A673 (cell line): ENCODE data around the gene EXOG. TPM values are rescaled to one million over a fixed set of nuclear protein-coding genes. Genes with fewer than 3 reads are reported as not detected.

Experiments
- BruUV-seq: library from RNA; stranded (reverse); fragments of 400-500 nt; replicated peaks from 2 replicates; lab custom pipeline; 2021; lab: Mats Ljungman, UMichigan
- CTCF ChIA-PET: fragments of 300-600 bp; sonication (Branson Sonifier 250); formaldehyde crosslinking; loops from one replicate; lab custom pipeline; 2022; ENCODE audit warnings: antibody characterized with exemption; lab: Charles Lee
- POLR2A ChIA-PET: fragments of 300-600 bp; sonication (Branson Sonifier 250); formaldehyde crosslinking; loops from one replicate; lab custom pipeline; 2022; ENCODE audit warnings: antibody characterized with exemption; ENCODE audit not compliant: low non-redundant PET; lab: Charles Lee
- DNase-seq: peaks from one replicate; pipeline ENCODE4 v3.0.0-alpha.2; 2015; ENCODE audit warnings: low spot score
- H3K27ac ChIP-seq: fragments of 200-600 bp; sonication (generic); 2 replicates; pipeline ENCODE4 v1.5.1; 2016; ENCODE audit warnings: mixed run types, low read depth, mild to moderate bottlenecking, mixed read lengths, antibody characterized with exemption, low read length; ENCODE audit not compliant: poor library complexity, severe bottlenecking
- H3K27me3 ChIP-seq: fragments of 200-600 bp; sonication (generic); replicated peaks from 2 replicates; pipeline ENCODE4 v1.6.1; 2017; ENCODE audit warnings: mixed run types, low read depth, mild to moderate bottlenecking, mixed read lengths, antibody characterized with exemption, low read length; ENCODE audit not compliant: insufficient read depth, poor library complexity
- H3K36me3 ChIP-seq: fragments of 200-600 bp; sonication (generic); 2 replicates; pipeline ENCODE4 v1.6.1; 2016; ENCODE audit warnings: mixed run types, mild to moderate bottlenecking, mixed read lengths, antibody characterized with exemption, low read length; ENCODE audit not compliant: insufficient read depth, poor library complexity, severe bottlenecking
- H3K4me1 ChIP-seq: fragments of 200-600 bp; sonication (generic); 2 replicates; pipeline ENCODE4 v1.6.1; 2017; ENCODE audit warnings: mixed run types, mild to moderate bottlenecking, mixed read lengths, antibody characterized with exemption, low read length; ENCODE audit not compliant: insufficient read depth, poor library complexity, severe bottlenecking
- H3K4me3 ChIP-seq: fragments of 200-600 bp; sonication (generic); 2 replicates; pipeline ENCODE4 v1.5.1; 2016; ENCODE audit warnings: low read depth, mixed run types, mild to moderate bottlenecking, mixed read lengths, low read length; ENCODE audit not compliant: poor library complexity, severe bottlenecking
- H3K9me3 ChIP-seq: fragments of 200-600 bp; sonication (generic); 2 replicates; pipeline ENCODE4 v1.6.1; 2016; ENCODE audit warnings: mixed run types, low read depth, mild to moderate bottlenecking, mixed read lengths, antibody characterized with exemption, low read length; ENCODE audit not compliant: poor library complexity, severe bottlenecking
- CTCF ChIP-seq: fragments of 300-800, 200-600 bp; sonication (generic); conservative IDR thresholded peaks from 2 replicates; pipeline ENCODE4 v1.5.1; 2017; ENCODE audit warnings: low read depth, mild to moderate bottlenecking, antibody characterized with exemption, low read length, moderate library complexity, mixed read lengths
- EZH2 ChIP-seq: fragments of 200-600 bp; sonication (generic); IDR thresholded peaks from 2 replicates; pipeline ENCODE4 v1.6.1; 2017; ENCODE audit warnings: borderline replicate concordance, low read depth, mild to moderate bottlenecking, mixed read lengths, antibody characterized with exemption, low read length; ENCODE audit not compliant: poor library complexity, severe bottlenecking
- intact Hi-C: fragments of 100-400 bp; cut with micrococcal nuclease; formaldehyde crosslinking; loops from one replicate; pipeline ENCODE4 v1.10.0; 2022; ENCODE audit not compliant: unreplicated experiment
- total RNA-seq: library from RNA; stranded (reverse); gene quantifications from 2 replicates; pipeline ENCODE4 v1.2.3, GENCODE V29; 2021

The EXOG gene
- total RNA-seq, 1 experiment from 2014 or later, result 12.4 TPM

- CTCF ChIA-PET, result no interaction called here
- Histone ChIP-seq H3K27ac (no peak overlapping the region), H3K9me3 (no peaks in the 10 kb centered on the region), H3K4me3 (no peak overlapping the region), H3K36me3 (no peaks in the 10 kb centered on the region), H3K27me3 (no peaks in the 10 kb centered on the region), H3K4me1 (no peaks in the 10 kb centered on the region)
- intact Hi-C loops, result no loop called here
- POLR2A ChIA-PET, result no interaction called here
- no TSS peak for BruUV-seq
- no peak for DNase-seq
- TF ChIP-seq CTCF (no peak), EZH2 (no peak)
Measured at GRCh38 chr3:38474928-38475605, 21.1 kb upstream of the EXOG start.

- BruUV-seq, result no TSS peak
- no peak overlapping the region for H3K4me3 ChIP-seq
- H3K9me3 ChIP-seq, result no peaks in the 10 kb centered on the region
- H3K27me3 ChIP-seq, result no peaks in the 10 kb centered on the region
- no peaks in the 10 kb centered on the region for H3K4me1 ChIP-seq
- TF ChIP-seq CTCF (no peak), EZH2 (no peak)
- DNase-seq, result no peak
- peaks cover 5% of the 10 kb centered on the region for H3K36me3 ChIP-seq
- intact Hi-C loops, result no loop called here
- CTCF ChIA-PET, result no interaction called here
- POLR2A ChIA-PET, result no interaction called here
- H3K27ac ChIP-seq, result no peak overlapping the region
Measured at GRCh38 chr3:38475716-38476115, 20.4 kb upstream of the EXOG start.

GRCh38 chr3:38476157-38476756 lies 19.9 kb upstream of the EXOG start:
- Histone ChIP-seq H3K36me3 (peaks cover 9% of the 10 kb centered on the region), H3K27ac (no peak overlapping the region), H3K9me3 (no peaks in the 10 kb centered on the region), H3K4me1 (no peaks in the 10 kb centered on the region), H3K4me3 (no peak overlapping the region), H3K27me3 (no peaks in the 10 kb centered on the region)
- ChIA-PET POLR2A (no interaction called here), CTCF (no interaction called here)
- DNase-seq, result no peak
- intact Hi-C loops, result no loop called here
- no peak for TF ChIP-seq EZH2
- TF ChIP-seq CTCF, result no peak
- no TSS peak for BruUV-seq
